HL-60/S4 treated with retinoic acid at 250 ng/mL for 4 days and 3 days (cell line): ENCODE results near the gene SPEN.
"Not testable (repeated sequence)": the region's sequence is repeated elsewhere in the genome, so short reads cannot be mapped to it uniquely, and the experiment has no call there.

ENCODE experiments used
- in situ Hi-C: fragments of 300-500 bp; cut with MboI; formaldehyde crosslinking; loops from 2 replicates; pipeline ENCODE4 v1.7.0; 2022; ENCODE audit warnings: low sequenced_read_pairs

Gene SPEN, protein sequence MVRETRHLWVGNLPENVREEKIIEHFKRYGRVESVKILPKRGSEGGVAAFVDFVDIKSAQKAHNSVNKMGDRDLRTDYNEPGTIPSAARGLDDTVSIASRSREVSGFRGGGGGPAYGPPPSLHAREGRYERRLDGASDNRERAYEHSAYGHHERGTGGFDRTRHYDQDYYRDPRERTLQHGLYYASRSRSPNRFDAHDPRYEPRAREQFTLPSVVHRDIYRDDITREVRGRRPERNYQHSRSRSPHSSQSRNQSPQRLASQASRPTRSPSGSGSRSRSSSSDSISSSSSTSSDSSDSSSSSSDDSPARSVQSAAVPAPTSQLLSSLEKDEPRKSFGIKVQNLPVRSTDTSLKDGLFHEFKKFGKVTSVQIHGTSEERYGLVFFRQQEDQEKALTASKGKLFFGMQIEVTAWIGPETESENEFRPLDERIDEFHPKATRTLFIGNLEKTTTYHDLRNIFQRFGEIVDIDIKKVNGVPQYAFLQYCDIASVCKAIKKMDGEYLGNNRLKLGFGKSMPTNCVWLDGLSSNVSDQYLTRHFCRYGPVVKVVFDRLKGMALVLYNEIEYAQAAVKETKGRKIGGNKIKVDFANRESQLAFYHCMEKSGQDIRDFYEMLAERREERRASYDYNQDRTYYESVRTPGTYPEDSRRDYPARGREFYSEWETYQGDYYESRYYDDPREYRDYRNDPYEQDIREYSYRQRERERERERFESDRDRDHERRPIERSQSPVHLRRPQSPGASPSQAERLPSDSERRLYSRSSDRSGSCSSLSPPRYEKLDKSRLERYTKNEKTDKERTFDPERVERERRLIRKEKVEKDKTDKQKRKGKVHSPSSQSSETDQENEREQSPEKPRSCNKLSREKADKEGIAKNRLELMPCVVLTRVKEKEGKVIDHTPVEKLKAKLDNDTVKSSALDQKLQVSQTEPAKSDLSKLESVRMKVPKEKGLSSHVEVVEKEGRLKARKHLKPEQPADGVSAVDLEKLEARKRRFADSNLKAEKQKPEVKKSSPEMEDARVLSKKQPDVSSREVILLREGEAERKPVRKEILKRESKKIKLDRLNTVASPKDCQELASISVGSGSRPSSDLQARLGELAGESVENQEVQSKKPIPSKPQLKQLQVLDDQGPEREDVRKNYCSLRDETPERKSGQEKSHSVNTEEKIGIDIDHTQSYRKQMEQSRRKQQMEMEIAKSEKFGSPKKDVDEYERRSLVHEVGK (N-terminal part only)

DNA sequence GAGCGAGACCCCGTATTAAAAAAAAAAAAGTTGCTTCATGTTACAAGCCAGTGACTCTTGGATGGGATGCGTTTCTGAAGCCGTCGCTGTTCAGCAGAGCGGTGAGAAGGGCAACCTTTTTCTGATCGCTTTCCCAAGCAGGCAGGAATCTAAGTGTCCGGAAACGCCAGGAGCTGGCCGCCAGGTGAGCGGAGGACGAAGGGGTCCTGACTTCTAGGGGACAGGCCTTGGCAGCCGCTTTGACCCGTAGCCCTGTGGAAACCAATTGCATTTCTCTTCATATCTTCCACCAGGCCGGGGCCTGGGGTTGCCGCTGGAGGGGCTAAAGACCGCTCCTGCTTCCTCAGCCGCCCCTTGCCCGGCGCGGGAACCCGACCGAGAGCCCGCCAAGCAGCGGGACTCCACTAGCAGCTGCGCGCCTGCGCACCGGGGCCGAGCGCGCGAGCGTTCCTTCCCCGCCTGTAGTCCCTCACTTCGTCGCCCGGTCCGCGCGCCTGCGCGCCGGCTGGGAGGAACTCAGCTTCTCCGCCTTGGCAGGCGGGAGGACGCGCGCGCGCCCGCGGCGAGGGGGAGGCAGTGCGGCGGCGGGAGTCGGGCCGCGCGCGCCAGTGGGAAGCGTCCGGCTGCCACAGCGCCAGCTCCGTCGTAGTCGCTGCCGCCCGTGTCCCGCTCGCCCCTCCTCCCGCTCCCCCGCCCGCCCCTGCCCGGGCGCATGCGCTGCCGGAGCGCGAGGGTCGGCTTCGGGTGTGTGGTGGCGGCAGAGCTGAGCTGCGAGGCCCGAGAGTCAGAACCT lies at the start of gene SPEN:
Gene SPEN, plus strand, starts transcription at position 608 of the 793 bp plus-strand sequence. CDS start 361 bp downstream, outside the sequence.
- in situ Hi-C loops, result no loop called here

DNA sequence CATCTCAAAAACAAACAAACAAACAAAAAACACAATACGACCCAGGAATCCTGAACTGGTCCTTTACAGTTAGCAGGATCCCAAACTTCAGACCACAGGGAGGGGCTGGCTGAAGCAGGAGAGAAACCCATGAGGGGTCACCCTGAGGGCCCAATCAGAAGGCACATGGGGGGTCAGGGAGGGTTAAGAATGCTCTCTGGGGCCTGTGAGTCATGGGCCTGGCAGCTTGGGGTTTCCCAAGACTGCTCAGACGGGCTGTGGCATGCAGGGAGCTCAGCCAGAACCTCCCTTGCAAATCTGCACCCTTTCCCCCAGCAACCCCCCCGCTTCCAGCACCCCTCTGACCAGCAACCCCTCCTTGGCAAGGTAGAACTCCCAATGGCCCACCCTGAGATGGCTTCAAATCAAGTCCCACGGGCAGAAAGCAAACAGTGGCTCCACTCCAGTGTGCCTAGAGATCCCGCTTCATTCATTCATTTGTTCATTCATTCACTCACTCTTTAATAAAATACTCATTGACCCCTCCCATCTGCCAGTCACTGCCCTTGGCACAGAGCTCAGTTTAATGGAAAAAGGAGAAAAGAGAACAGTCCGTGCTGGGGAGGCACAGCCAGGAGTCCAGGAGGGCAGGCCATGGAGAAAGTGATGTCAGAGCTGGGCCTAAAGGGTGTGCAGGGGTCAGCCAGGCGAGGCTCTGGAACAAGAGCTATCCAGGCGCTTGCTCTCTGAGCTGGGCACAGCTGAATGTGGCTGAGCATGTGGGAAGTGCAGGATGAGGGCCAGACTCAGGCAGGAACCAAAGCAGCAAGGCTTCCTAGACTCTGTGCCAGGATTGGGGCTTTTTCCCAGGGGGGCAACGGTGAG lies 48.3 kb upstream of the SPEN start:
- in situ Hi-C loops, result no loop called here

DNA sequence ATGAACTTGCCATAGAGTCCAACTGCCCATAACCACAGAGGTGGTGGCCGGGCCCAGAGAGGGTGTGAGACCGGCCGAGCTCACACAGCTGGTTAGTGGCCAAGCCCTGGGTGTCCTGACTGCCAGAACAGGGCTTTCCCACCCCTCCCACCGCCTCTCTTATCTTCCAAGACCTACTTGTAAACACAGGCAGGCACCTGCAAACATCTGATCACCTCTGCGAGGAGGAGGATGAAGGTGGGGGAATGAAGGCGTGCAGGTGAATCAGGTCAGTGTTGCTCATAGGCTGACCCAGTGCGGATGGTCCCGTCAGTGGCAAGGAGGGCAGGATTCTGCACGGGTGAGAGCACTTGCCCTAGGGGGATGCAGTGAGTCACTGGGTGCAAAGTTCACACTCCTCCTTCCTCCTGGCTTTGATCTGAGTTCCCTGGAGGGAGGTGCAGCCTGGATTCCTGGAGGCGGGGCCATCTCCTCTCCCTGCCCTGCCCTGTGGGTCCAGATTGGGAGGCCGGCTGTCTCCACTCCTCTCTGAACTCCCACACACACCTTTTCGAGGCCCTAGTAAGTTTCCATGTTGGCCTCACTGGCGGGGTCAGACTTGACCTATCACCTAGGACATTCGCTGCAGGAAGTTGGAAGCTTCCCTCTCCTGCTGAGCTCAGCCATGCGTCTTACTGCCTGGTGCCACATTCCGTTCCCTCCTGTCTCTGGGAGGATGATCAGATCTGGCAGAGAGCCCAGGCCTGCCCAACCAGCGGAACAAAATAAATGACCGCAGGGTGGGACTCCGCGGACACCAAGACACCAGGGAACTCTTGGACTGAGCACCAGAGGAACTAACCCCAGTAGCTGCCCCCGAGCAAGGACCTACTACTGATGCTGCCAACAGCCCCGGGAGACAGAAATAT lies 47.3 kb upstream of the SPEN start:
- in situ Hi-C loops, result no loop called here

DNA sequence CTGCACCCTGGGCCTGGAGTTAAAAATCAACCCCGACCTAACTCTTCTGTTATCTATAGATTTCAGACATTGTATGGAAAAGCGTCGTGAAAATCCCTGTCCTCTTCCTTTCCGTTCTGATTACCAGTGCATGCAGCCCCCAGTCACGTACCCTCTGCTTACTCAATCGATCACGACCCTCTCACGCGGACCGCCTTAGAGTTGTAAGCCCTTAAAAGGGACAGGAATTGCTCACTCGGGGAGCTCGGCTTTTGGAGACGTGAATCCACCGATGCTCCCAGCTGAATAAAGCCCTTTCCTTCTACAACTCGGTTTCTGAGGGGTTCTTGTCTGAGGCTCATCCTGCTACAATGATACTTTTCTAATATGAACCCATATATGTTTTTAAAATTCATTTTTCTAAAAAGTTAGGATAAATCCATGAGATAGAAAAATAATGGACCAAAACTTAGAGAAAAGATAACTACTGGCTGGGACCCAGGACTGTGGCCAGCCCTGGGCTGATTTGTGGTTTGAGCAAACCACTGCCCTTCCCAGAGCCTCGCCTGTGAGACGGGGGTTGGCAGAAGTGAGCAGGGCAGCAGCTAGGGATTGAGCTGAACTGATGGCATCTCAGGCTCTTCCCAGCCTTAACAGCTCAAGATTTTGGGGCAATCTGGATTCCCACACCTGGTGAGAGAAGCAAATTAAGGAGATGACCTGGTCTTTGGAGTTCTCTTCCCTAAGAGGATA lies 45.1 kb upstream of the SPEN start:
- in situ Hi-C loops, result no loop called here

DNA sequence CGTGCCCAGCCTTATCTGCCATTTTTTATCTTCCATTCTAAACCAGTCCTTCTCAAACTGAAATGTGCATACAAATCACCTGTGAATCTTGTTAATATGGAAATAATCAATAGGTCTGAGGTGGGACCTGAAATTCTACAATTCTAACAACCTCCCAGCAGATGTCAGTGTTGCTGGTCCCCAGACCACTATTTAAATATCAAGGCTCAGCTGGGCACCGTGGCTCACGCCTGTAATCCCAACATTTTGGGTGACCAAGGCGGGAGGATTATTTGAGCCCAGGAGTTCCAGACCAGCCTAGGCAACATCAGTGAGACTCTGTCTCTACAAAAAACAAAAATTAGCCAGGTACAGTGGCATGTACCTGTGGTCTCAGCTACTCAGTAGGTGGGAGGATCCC lies 44.1 kb upstream of the SPEN start:
- in situ Hi-C loops, result no loop called here

DNA sequence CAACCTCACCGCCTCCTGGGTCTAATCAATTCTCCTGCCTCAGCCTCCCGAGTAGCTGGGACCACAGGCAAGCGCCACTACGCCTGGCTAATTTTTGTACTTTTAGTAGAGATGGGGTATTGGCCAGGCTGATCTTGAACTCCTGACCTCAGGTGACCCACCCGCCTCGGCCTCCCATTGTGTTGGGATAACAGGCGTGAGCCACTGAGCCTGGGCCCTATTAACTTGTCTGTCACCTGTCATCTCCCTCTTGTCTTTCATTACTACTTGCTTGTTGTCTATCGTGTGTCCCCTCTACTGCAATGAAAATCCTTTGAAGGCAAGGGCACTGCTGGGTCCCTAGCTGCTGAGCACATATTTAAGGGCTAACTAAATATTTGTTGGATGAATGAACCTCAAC lies 43.4 kb upstream of the SPEN start:
- in situ Hi-C loops, result no loop called here

DNA sequence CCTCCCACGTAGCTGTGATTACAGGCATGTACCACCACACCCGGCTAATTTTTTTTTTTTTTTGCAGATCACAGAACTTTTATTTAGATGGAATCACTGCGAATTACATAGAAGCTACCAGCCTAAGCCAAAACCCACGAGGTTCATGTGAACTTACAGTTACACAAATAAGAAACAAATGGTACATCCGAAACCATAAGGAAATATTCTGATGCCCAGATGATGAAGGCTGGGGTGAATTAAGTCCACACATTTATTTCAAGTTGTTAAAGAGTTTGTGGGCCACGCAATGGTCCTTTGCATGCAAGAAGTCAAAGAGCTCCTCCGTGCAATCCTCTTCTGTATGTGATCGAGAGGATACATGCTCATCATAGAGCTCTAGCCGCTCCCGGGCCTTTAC lies 40.4 kb upstream of the SPEN start:
- in situ Hi-C loops, result no loop called here

DNA sequence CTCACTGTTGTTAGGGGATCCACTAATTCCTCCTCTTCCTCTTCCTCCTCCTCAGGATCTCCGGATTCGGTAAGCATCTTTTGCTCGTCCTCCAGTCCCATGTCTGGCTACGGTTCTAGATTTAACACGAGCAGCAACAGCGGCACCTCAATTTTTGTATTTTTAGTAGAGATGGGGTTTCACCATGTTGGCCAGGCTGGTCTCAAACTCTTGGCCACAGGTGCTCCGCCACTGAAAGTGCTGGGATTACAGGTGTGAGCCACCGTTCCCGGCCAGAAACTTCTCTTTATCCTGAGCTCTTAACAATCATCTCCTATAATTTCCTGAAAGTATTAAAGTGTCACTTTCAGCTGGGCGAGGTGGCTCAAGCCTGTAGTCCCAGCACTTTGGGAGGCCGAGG lies 40.0 kb upstream of the SPEN start, which contains the start of gene UQCRHL:
Gene UQCRHL, minus strand, starts transcription at position 101 of the 400 bp plus-strand sequence. Its CDS starts 0 bp downstream, at position 101.
- in situ Hi-C loops, result not testable (repeated sequence)

DNA sequence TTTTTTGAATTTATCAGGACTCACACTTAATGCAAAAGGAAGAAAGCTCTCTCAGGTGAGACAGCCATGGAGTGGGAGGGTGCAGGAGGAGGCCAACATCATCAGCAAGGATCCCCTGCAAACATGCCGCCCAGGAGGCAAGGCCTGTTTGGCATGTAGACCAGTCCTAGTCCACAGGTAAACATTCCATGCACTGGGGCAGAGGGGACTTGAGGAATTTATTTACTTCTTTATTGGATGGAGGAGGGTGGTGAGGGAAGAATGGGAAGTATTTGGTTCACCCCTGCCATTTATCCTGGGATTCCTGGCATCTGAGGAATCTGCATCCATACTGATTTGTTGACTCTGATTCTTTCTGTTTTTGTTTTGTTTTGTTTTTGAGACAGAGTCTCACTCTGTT lies 38.6 kb upstream of the SPEN start:
- in situ Hi-C loops, result no loop called here

DNA sequence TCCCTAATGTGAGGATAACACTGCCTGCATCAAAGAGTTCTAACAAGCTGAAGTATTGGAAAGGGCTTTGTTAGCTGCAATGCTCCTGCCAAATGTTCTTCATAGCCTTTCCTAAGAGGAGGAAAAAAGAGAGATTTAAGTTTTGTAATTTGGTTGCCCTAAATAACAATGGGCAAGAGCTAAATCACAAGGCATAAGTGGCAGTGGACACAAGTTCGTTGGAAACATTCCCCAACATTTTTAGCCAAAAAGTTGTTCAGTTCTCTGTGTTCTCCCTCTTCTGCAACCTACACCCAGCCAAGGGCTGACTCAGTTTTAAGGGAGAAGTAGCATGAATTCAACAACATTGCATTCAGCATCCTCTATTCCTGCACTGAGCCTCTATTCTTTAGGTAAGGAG lies 37.4 kb upstream of the SPEN start:
- in situ Hi-C loops, result no loop called here

DNA sequence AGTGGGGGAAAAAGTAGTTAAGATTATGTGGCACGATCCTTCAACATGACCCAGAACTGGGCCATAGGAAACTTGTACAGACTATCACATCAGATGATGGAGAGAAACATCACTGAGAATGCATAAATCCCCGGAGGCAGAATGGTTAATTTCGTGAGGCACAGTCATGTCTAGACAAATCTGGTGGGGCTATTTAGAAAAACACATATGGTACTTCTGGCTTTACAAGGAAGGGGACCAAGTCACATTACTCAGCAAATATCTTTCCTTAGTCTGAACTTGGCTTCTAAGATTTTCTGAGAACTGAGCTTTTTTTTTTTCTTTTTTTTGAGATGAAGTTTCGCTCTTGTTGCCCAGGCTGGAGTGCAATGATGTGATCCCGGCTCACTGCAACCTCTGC lies 30.8 kb upstream of the SPEN start:
- in situ Hi-C loops, result no loop called here

DNA sequence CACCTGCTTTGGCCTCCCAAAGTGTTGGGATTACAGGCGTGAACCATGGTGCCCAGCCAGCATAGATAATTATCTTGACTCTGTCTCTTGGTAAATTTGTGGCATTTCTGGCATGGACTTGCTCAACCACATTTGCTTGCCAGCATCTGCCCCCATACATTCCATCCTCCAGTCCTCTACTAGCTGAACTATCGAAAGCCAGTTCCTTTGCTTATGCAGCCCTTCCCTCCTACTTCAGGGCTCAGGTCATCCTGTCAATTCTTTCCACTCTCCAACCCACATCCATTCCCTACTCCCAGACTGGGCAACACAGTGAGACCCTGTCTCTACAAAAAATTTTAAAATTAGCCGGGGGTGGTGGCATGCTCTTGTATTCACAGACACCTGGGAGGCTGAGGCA lies 27.0 kb upstream of the SPEN start:
- in situ Hi-C loops, result no loop called here

DNA sequence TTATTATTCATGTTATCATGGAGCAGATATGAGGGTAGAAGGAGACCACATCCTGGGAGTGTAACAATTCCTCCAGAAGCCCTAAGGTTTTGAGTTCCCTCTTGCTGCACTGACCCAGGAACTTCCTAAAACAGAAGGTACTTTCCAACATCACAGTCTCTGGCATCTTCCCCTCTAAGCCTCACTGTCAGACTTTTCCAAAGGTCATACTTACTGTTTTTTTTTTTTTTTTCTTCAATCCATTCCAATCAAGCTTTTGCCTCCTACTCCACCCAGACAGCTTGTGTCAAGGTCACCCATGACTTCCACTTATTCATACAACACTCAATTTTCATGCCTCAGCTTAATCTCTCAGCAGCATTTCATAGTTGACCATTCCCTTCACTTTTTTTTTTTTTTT lies 21.7 kb upstream of the SPEN start:
- in situ Hi-C loops, result no loop called here

DNA sequence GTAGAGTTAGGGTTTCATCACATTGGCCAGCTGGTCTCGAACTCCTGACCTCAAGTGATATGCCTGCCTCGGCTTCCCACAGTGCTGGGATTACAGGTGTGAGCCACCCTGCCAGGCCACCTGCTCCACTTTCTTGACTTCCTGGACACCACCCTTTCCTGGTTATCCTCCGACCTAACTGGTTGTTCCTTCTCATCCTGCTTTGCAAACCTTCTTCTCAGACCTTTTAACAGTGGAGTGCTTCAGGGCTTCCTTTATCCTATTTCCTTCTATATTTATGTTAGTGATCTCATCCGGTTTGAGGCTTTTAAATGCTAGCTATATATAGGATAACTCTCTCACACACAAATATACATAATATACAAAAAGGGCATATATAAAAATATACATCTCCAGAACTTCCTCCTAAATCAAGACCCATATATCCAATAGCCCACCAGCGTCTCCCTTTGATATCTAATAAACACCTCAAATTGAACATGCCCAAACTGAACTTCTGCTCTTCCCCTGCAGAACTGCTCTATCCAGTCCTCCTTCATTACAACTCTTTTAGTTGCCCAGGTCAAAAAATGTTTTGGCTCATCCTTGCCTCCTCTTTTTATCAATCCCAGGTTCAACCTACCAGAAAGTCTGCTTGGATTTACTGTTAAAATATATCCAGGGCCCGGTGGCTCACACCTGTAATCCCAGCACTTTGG lies 20.5 kb upstream of the SPEN start:
- in situ Hi-C loops, result no loop called here

DNA sequence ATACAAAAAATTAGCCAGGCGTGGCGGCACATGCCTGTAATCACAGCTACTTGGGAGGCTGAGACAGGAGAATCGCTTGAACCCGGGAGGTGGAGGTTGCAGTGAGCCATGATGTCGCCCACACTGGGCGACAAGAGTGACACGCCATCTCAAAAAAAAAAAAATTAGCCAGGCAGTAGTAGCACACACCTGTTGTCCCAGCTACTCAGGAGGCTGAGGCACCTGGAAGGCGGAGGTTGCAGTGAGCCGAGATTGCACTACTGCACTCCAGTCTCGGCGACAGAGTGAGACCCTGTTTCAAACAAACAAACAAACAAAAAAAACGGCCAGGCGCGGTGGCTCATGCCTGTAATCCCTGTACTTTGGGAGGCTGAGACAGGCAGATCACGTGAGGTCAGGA lies 19.9 kb upstream of the SPEN start:
- in situ Hi-C loops, result not testable (repeated sequence)

DNA sequence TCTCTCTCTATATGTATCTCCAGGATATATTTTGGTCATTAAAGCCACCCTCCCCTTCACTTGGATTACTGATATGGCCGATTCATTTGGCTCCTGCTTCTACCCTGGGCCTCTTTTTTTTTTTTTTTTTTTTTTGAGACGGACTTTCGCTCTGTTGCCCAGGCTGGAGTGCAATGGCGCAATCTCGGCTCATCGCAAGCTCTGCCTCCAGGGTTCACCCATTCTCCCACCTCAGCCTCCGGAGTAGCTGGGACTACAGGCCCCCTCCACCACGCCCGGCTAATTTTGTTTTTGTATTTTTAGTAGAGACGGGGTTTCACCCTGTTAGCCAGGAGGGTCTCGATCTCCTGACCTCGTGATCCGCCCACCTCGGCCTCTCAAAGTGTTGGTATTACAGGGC lies 18.6 kb upstream of the SPEN start:
- in situ Hi-C loops, result not testable (repeated sequence)

DNA sequence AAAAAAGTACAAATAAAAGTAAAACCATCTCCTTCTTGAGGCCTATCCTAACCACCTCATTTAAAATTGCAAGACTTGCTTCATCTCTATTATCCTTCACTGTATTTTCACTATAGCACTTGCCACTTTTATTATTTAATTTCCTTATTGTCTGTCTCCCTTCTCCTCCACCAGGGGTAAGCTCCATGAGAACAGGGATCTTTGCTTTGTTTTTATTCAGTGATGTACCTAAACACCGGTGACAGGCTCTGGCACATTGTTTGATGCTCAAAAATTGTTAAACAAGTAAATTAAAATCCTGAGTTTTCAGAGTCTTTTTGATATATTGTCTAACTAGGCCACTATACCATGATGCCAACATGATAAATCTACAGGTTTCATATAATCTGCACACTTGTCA lies 17.2 kb upstream of the SPEN start:
- in situ Hi-C loops, result no loop called here
